CD4-positive, alpha-beta memory T cell (primary cell): ENCODE results near the gene QRSL1. TPM values are rescaled to one million over a fixed set of nuclear protein-coding genes. Genes with fewer than 3 reads are reported as not detected.
"Not testable (repeated sequence)": the region's sequence is repeated elsewhere in the genome, so short reads cannot be mapped to it uniquely, and the experiment has no call there.

ENCODE experiments used
- CTCF ChIA-PET: fragments of 350-600 bp; sonication (Branson Sonifier 250); formaldehyde crosslinking; loops from one replicate; lab custom pipeline; 2021; ENCODE audit warnings: inconsistent platforms; ENCODE audit not compliant: partially characterized antibody; lab: Charles Lee
- POLR2A ChIA-PET: fragments of 350-600 bp; sonication (Branson Sonifier 250); formaldehyde crosslinking; loops from one replicate; lab custom pipeline; 2021; ENCODE audit not compliant: partially characterized antibody; lab: Charles Lee
- DNase-seq, 5 donors: peaks; one replicate each; pipeline versions ENCODE4 v3.0.0 to v3.0.0-alpha.2; 2020 to 2022; ENCODE audit warnings: mixed read lengths in 1 of 5
- H3K27ac ChIP-seq: one replicate; pipeline ENCODE4 v1.7.0; 2013; ENCODE audit warnings: low read depth, low read length
- H3K27me3 ChIP-seq: 2 replicates; pipeline ENCODE4 v1.7.0; 2013; ENCODE audit warnings: mild to moderate bottlenecking, low read length, moderate library complexity; ENCODE audit not compliant: insufficient read depth
- H3K36me3 ChIP-seq: 2 replicates; pipeline ENCODE4 v1.7.0; 2013; ENCODE audit warnings: mild to moderate bottlenecking, low read length, moderate library complexity; ENCODE audit not compliant: insufficient read depth
- H3K4me1 ChIP-seq: 2 replicates; pipeline ENCODE4 v1.7.0; 2013; ENCODE audit warnings: mild to moderate bottlenecking, low read length, moderate library complexity; ENCODE audit not compliant: insufficient read depth
- H3K4me3 ChIP-seq, 2 donors: one replicate each; pipeline ENCODE4 v1.7.0; 2013; ENCODE audit warnings: low read length in 2 of 2, mild to moderate bottlenecking in 1 of 2
- H3K9me3 ChIP-seq, 2 donors: one replicate each; pipeline ENCODE4 v1.7.0; 2013; ENCODE audit warnings: low read length in 2 of 2, control low read depth in 1 of 2; ENCODE audit not compliant: control insufficient read depth in 1 of 2
- H3K27ac Mint-ChIP-seq, 7 donors: one replicate each; pipeline ENCODE4 v1.8.0; 2020 to 2021; ENCODE audit warnings: mixed read lengths in 7 of 7, mild to moderate bottlenecking in 6 of 7, inconsistent platforms in 3 of 7, moderate library complexity in 3 of 7
- H3K27me3 Mint-ChIP-seq, 2 donors: one replicate each; pipeline ENCODE4 v1.8.0; 2020 to 2021; ENCODE audit warnings: mixed read lengths in 2 of 2
- H3K36me3 Mint-ChIP-seq, 2 donors: one replicate each; pipeline ENCODE4 v1.8.0; 2020 to 2021; ENCODE audit warnings: mixed read lengths in 2 of 2, inconsistent platforms in 1 of 2, mild to moderate bottlenecking in 1 of 2
- H3K4me1 Mint-ChIP-seq, 4 donors: one replicate each; pipeline ENCODE4 v1.8.0; 2020 to 2021; ENCODE audit warnings: mixed read lengths in 4 of 4, mild to moderate bottlenecking in 1 of 4
- H3K4me3 Mint-ChIP-seq, 8 donors: one replicate each; pipeline ENCODE4 v1.8.0; 2020 to 2021; ENCODE audit warnings: mixed read lengths in 8 of 8, mild to moderate bottlenecking in 7 of 8, moderate library complexity in 6 of 8, inconsistent platforms in 3 of 8
- H3K9me3 Mint-ChIP-seq, 8 donors: one replicate each; pipeline ENCODE4 v1.8.0; 2020 to 2021; ENCODE audit warnings: mixed read lengths in 8 of 8, mild to moderate bottlenecking in 5 of 8, inconsistent platforms in 3 of 8, moderate library complexity in 1 of 8
- intact Hi-C: fragments of 100-400 bp; cut with micrococcal nuclease; formaldehyde crosslinking; loops from one replicate; pipeline ENCODE4 v1.15.1; 2023
- polyA plus RNA-seq, 2 donors: library from polyadenylated mRNA; unstranded; fragments of 300-500 nt; fragmentation: Illumina TruSeq; gene quantifications; one replicate each; pipeline ENCODE4 v1.2.3, GENCODE V29; 2021
- total RNA-seq, 2 experiments: library from RNA; stranded (reverse); gene quantifications; one replicate each; pipeline ENCODE4 v1.2.3, GENCODE V29; 2021

QRSL1 gene
- total and polyA plus RNA-seq, 4 experiments from 2014 or later: 10.6 to 14.0 (median 12.9) TPM

DNA sequence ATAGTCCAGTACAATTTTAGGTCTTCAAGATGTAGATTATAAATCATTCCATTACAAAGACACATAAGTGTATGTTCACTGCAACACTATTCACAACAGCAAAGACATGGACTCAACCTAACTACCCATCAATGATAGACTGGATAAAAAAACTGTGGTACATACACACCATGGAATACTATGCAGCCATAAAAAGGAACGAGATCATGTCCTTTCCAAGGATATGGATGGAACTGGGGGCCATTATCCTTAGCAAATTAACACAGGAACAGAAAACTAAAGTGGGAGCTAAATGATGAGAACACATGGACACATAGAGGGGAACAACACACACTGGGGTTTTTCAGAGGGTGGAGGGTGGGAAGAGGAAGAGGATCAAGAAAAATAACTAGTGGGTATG is 6.3 kb upstream of the QRSL1 start:
- DNase-seq: no peak
- peaks cover 10 to 33% of the 10 kb centered on the region in 2 donors for H3K36me3 Mint-ChIP-seq
- no peaks in the 10 kb centered on the region for H3K9me3 ChIP-seq
- no peaks in the 10 kb centered on the region for H3K27me3 Mint-ChIP-seq
- H3K4me3 ChIP-seq: no peak overlapping the region
- H3K4me3 Mint-ChIP-seq: no peak overlapping the region
- H3K27me3 ChIP-seq: no peaks in the 10 kb centered on the region
- peaks cover 0 to 4% (median 2%) of the 10 kb centered on the region in 4 donors for H3K4me1 Mint-ChIP-seq
- H3K9me3 Mint-ChIP-seq: no peaks in the 10 kb centered on the region
- peak overlapping the region in 1 of 7 donors; percentile 83 for H3K27ac Mint-ChIP-seq
- ChIA-PET POLR2A (interaction anchor here (0.6 kb wide), 1 partner anchor 48 kb away, joined by 3 read pairs; no protein-coding TSS in a partner anchor), CTCF (interaction anchor here (1.1 kb wide), 1 partner anchor 14 kb away, joined by 3 read pairs; no protein-coding TSS in a partner anchor)
- peaks cover 4% of the 10 kb centered on the region for H3K4me1 ChIP-seq
- intact Hi-C loops: no loop called here
- no peaks in the 10 kb centered on the region for H3K36me3 ChIP-seq
- H3K27ac ChIP-seq: no peak overlapping the region

- intact Hi-C loops: no loop called here
Measured at GRCh38 chr6:106626485-106626884, 2.9 kb upstream of the QRSL1 start.

DNA sequence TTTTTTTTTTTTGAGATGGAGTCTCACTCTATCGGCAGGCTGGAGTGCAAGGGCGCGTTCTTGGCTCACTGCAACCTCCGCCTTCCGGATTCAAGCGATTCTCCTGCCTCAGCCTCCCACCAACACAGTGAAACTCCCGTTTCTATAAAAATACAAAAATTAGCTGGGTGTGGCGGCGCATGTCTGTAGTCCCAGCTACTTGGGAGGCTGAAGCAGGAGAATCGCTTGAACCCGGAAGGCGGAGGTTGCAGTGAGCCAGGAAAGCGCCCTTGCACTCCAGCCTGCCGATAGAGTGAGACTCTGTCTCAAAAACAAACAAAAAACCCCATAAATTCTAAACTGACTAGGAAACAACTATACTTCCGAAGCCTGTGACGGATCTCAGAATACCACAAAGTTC is 1.6 kb upstream of the QRSL1 start:
- H3K4me1 ChIP-seq: peaks cover 23% of the 10 kb centered on the region
- not testable (repeated sequence) for H3K27me3 ChIP-seq, H3K27me3 Mint-ChIP-seq, H3K27ac Mint-ChIP-seq, H3K27ac ChIP-seq, H3K9me3 ChIP-seq, H3K36me3 ChIP-seq, H3K4me3 ChIP-seq, H3K9me3 Mint-ChIP-seq, DNase-seq
- Mint-ChIP-seq H3K4me3 (peak overlapping the region in 4 of 8 donors; percentile 29 to 98 (median 50)), H3K4me1 (peaks cover 16 to 34% (median 25%) of the 10 kb centered on the region in 4 donors), H3K36me3 (peaks cover 4 to 16% of the 10 kb centered on the region in 2 donors)
- ChIA-PET CTCF (interaction anchor here (1.3 kb wide), 2 partner anchors 20 to 61 kb away, joined by 3 to 4 read pairs; no protein-coding TSS in a partner anchor), POLR2A (interaction anchor here (0.8 kb wide), 1 partner anchor 303 kb away, joined by 3 read pairs; the partner anchor contains the start of gene ATG5)
- intact Hi-C loops: loop anchor here (2.0 kb wide), 1 partner anchor 117 kb away; no protein-coding TSS in a partner anchor

More at GRCh38 chr6:106626485-106626884, 2.9 kb upstream of the QRSL1 start:
- Mint-ChIP-seq H3K27ac (no peak overlapping the region), H3K27me3 (no peaks in the 10 kb centered on the region), H3K9me3 (peaks cover 0 to 3% (median 0%) of the 10 kb centered on the region in 8 donors), H3K4me3 (no peak overlapping the region), H3K4me1 (peaks cover 12 to 29% (median 17%) of the 10 kb centered on the region in 4 donors), H3K36me3 (peaks cover 12 to 18% of the 10 kb centered on the region in 2 donors)
- H3K36me3 ChIP-seq: no peaks in the 10 kb centered on the region
- H3K27ac ChIP-seq: no peak overlapping the region
- no peak for DNase-seq
- no peaks in the 10 kb centered on the region for H3K27me3 ChIP-seq
- H3K4me3 ChIP-seq: no peak overlapping the region
- H3K9me3 ChIP-seq: no peaks in the 10 kb centered on the region
- peaks cover 23% of the 10 kb centered on the region for H3K4me1 ChIP-seq
- CTCF ChIA-PET: interaction anchor here (0.9 kb wide), 1 partner anchor 18 kb away, joined by 6 read pairs; no protein-coding TSS in a partner anchor
- POLR2A ChIA-PET: interaction anchor here (0.6 kb wide), 1 partner anchor 702 kb away, joined by 4 read pairs; no protein-coding TSS in a partner anchor

GRCh38 chr6:106628658-106629102 is 698 bp upstream of the QRSL1 start:
- no peak for DNase-seq
- Mint-ChIP-seq H3K4me1 (peaks cover 16 to 34% (median 27%) of the 10 kb centered on the region in 4 donors), H3K9me3 (peaks cover 0 to 3% (median 0%) of the 10 kb centered on the region in 8 donors), H3K4me3 (peak overlapping the region; percentile 96 to 99 (median 97)), H3K36me3 (peaks cover 0 to 16% of the 10 kb centered on the region in 2 donors), H3K27me3 (no peaks in the 10 kb centered on the region), H3K27ac (peak overlapping the region; percentile 96 to 98 (median 98))
- Histone ChIP-seq H3K4me1 (peaks cover 23% of the 10 kb centered on the region), H3K27ac (peak overlapping the region; percentile 74), H3K36me3 (no peaks in the 10 kb centered on the region), H3K4me3 (peak overlapping the region; percentile 85 to 88), H3K9me3 (no peaks in the 10 kb centered on the region), H3K27me3 (no peaks in the 10 kb centered on the region)
- ChIA-PET POLR2A (interaction anchor here (0.8 kb wide), 1 partner anchor 303 kb away, joined by 3 read pairs; the partner anchor contains the start of gene ATG5), CTCF (interaction anchor here (0.9 to 1.4 kb wide), 5 partner anchors 18 to 183 kb away, joined by 3 to 4 read pairs (median 3); no protein-coding TSS in a partner anchor)
- intact Hi-C loops: loop anchor here (1.0 to 2.0 kb wide), 3 partner anchors 118 to 400 kb away; partner anchors contain the start of genes ATG5 and MTRES1

DNA sequence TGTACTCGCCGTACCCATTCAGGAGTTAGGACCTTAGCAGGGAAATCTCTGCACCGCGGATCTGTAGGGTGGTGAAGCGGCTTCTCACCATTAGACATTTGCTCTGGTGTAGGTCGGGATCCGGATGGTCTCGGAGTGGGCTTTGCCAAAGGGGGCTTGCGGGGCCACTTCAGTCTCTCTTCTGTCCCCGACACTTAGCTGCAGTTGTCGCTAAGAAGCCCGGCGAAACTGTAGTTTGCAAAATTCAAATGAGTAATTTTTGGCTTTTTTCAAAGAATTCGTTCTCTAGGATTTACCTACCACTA is 433 bp downstream of the QRSL1 start:
- H3K4me1 Mint-ChIP-seq: peaks cover 23 to 42% (median 34%) of the 10 kb centered on the region in 4 donors
- Histone ChIP-seq H3K36me3 (no peaks in the 10 kb centered on the region), H3K4me1 (peaks cover 23% of the 10 kb centered on the region), H3K27ac (peak overlapping the region; percentile 74), H3K27me3 (no peaks in the 10 kb centered on the region), H3K9me3 (no peaks in the 10 kb centered on the region), H3K4me3 (peak overlapping the region; percentile 85 to 88)
- CTCF ChIA-PET: interaction anchor here (1.3 to 1.7 kb wide), 2 partner anchors 19 to 184 kb away, joined by 3 to 8 read pairs; no protein-coding TSS in a partner anchor
- peaks cover 0 to 19% of the 10 kb centered on the region in 2 donors for H3K36me3 Mint-ChIP-seq
- H3K27ac Mint-ChIP-seq: peak overlapping the region; percentile 96 to 98 (median 98)
- POLR2A ChIA-PET: no interaction called here
- H3K9me3 Mint-ChIP-seq: peaks cover 0 to 3% (median 0%) of the 10 kb centered on the region in 8 donors
- peak overlapping the region; percentile 96 to 99 (median 97) for H3K4me3 Mint-ChIP-seq
- no peak for DNase-seq
- intact Hi-C loops: loop anchor here (1.0 to 2.0 kb wide), 3 partner anchors 119 to 398 kb away; partner anchors contain the start of genes ATG5 and MTRES1
- H3K27me3 Mint-ChIP-seq: no peaks in the 10 kb centered on the region

GRCh38 chr6:106630366-106630765 is 988 bp downstream of the QRSL1 start:
- no peaks in the 10 kb centered on the region for H3K36me3 ChIP-seq
- ChIA-PET CTCF (interaction anchor here (0.8 to 1.7 kb wide), 3 partner anchors 10 to 185 kb away, joined by 3 to 8 read pairs (median 3); no protein-coding TSS in a partner anchor), POLR2A (no interaction called here)
- peaks cover 23% of the 10 kb centered on the region for H3K4me1 ChIP-seq
- no peak for DNase-seq
- H3K4me1 Mint-ChIP-seq: peaks cover 27 to 47% (median 36%) of the 10 kb centered on the region in 4 donors
- H3K27ac Mint-ChIP-seq: peak overlapping the region in 5 of 7 donors; percentile 96 to 98 (median 98)
- intact Hi-C loops: no loop called here
- H3K4me3 Mint-ChIP-seq: peak overlapping the region; percentile 96 to 99 (median 97)
- H3K27ac ChIP-seq: peak overlapping the region; percentile 74
- H3K36me3 Mint-ChIP-seq: peaks cover 5 to 20% of the 10 kb centered on the region in 2 donors
- no peaks in the 10 kb centered on the region for H3K27me3 ChIP-seq
- no peaks in the 10 kb centered on the region for H3K9me3 ChIP-seq
- H3K4me3 ChIP-seq: peak overlapping the region; percentile 85 to 88
- peaks cover 0 to 3% (median 0%) of the 10 kb centered on the region in 8 donors for H3K9me3 Mint-ChIP-seq
- H3K27me3 Mint-ChIP-seq: no peaks in the 10 kb centered on the region

GRCh38 chr6:106631346-106631745 is 2.0 kb downstream of the QRSL1 start:
- intact Hi-C loops: no loop called here
- peaks cover 27 to 47% (median 35%) of the 10 kb centered on the region in 4 donors for H3K4me1 Mint-ChIP-seq
- no peak for DNase-seq

More at GRCh38 chr6:106631346-106631745, 2.0 kb downstream of the QRSL1 start:
- POLR2A ChIA-PET: no interaction called here
- CTCF ChIA-PET: no interaction called here
- Histone ChIP-seq H3K36me3 (no peaks in the 10 kb centered on the region), H3K4me1 (peaks cover 23% of the 10 kb centered on the region), H3K27ac (no peak overlapping the region), H3K9me3 (no peaks in the 10 kb centered on the region), H3K4me3 (no peak overlapping the region), H3K27me3 (no peaks in the 10 kb centered on the region)
- Mint-ChIP-seq H3K36me3 (peaks cover 5 to 21% of the 10 kb centered on the region in 2 donors), H3K27me3 (no peaks in the 10 kb centered on the region), H3K4me3 (no peak overlapping the region), H3K27ac (peak overlapping the region in 1 of 7 donors; percentile 47), H3K9me3 (peaks cover 0 to 3% (median 0%) of the 10 kb centered on the region in 8 donors)
